Effector memory CD4-positive, alpha-beta T cell (primary cell): ENCODE results near the gene PIEZO2.
"Not testable (repeated sequence)": the region's sequence is repeated elsewhere in the genome, so short reads cannot be mapped to it uniquely, and the experiment has no call there.

Experiments used
- DNase-seq, 3 donors: peaks; one replicate each; pipeline ENCODE4 v3.0.0-alpha.2; 2020
- H3K27ac ChIP-seq: 2 replicates; pipeline ENCODE4 v1.7.0; 2013; ENCODE audit warnings: mild to moderate bottlenecking, low read length, moderate library complexity; ENCODE audit not compliant: insufficient read depth, poor library complexity, severe bottlenecking
- H3K27me3 ChIP-seq: replicated peaks from 2 replicates; pipeline ENCODE4 v1.7.0; 2013; ENCODE audit warnings: mild to moderate bottlenecking, low read length; ENCODE audit not compliant: insufficient read depth, control insufficient read depth, poor library complexity, severe bottlenecking
- H3K36me3 ChIP-seq: 2 replicates; pipeline ENCODE4 v1.7.0; 2013; ENCODE audit warnings: mild to moderate bottlenecking, low read length, moderate library complexity; ENCODE audit not compliant: control insufficient read depth, insufficient read depth
- H3K4me1 ChIP-seq: 2 replicates; pipeline ENCODE4 v1.7.0; 2013; ENCODE audit warnings: low read length, mild to moderate bottlenecking; ENCODE audit not compliant: control insufficient read depth, insufficient read depth, poor library complexity, severe bottlenecking
- H3K4me3 ChIP-seq: 2 replicates; pipeline ENCODE4 v1.7.0; 2013; ENCODE audit warnings: low read length, low read depth, mild to moderate bottlenecking; ENCODE audit not compliant: insufficient read depth, poor library complexity, severe bottlenecking
- H3K9me3 ChIP-seq: 2 replicates; pipeline ENCODE4 v1.7.0; 2013; ENCODE audit warnings: mild to moderate bottlenecking, low read length, moderate library complexity; ENCODE audit not compliant: control insufficient read depth

PIEZO2 gene

GRCh38 chr18:10629076-10629475 is 520.3 kb downstream of the PIEZO2 start:
- H3K4me1 ChIP-seq, H3K27ac ChIP-seq, H3K9me3 ChIP-seq, DNase-seq, H3K4me3 ChIP-seq, H3K27me3 ChIP-seq, H3K36me3 ChIP-seq: not testable (repeated sequence)

DNA sequence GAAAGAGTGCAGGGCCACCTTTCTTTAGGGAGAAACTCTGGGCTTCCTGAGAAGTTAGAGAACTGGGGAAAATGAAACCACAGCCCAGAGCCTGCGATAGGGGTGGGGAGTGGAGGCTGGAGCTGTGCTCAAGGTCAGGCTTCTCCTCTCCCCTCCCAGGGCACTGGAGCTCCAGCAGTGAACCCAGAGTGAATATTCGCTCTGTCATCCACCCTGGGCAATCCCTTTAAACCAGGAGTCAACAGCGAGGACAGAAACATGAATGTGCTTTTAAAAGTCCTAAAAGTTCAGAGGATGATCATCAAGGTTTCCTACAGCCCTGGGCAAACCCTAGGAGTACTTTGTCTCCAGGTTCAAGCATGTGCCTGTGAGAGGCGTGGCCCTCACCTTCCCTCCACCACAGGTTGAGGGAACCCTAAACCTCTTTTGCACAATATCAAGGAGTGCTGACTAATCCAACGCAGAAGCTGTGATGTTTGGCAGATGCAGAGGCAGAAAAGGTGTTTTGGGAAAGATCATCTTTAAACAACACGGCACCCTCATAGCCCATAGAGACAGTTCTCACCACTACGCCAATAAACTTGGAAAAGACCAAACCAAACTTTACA is 522.7 kb downstream of the PIEZO2 start:
- H3K36me3 ChIP-seq, H3K4me3 ChIP-seq, H3K27ac ChIP-seq, H3K4me1 ChIP-seq, H3K27me3 ChIP-seq, H3K9me3 ChIP-seq, DNase-seq: not testable (repeated sequence)

GRCh38 chr18:10623606-10624005 is 525.8 kb downstream of the PIEZO2 start:
- H3K27ac ChIP-seq, H3K36me3 ChIP-seq, H3K27me3 ChIP-seq: not testable (repeated sequence)

DNA sequence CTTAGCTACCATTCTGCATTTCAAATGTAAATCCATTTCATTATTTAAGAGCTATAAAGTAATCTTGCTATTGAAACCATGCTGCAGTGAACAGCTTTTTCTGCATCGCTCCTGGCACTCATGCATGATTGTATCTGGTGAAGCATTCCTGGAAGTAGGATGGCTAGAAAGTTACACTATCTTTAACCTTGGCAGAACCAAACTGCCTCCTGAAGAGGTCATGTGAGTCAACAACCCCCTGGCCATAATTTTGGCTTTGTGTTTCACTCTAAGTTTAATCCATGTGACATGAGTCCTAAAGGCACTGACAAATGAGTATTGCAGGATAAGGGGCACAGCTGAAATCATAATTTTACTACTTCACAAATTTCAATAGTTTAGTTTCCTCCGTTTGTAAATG is 526.4 kb downstream of the PIEZO2 start:
- not testable (repeated sequence) for H3K27me3 ChIP-seq, H3K36me3 ChIP-seq, DNase-seq, H3K27ac ChIP-seq, H3K9me3 ChIP-seq, H3K4me3 ChIP-seq, H3K4me1 ChIP-seq

More at GRCh38 chr18:10623606-10624005, 525.8 kb downstream of the PIEZO2 start:
- not testable (repeated sequence) for H3K4me1 ChIP-seq, H3K9me3 ChIP-seq, DNase-seq, H3K4me3 ChIP-seq

GRCh38 chr18:10620670-10621329 is 528.6 kb downstream of the PIEZO2 start:
- not testable (repeated sequence) for H3K4me3 ChIP-seq, H3K9me3 ChIP-seq, H3K27me3 ChIP-seq, H3K4me1 ChIP-seq, H3K27ac ChIP-seq, H3K36me3 ChIP-seq, DNase-seq
